ENCODE data around the gene ANO6. TPM values are rescaled to one million over a fixed set of nuclear protein-coding genes. Genes with fewer than 3 reads are reported as not detected.
A peak's percentile ranks its signal among the peaks of the same experiment; 100 is the strongest.

Gene ANO6
- total RNA-seq, 1 donor from 2014 or later: 66.5 TPM

- DNase-seq: no peak
Measured at GRCh38 chr12:45409966-45410365, 194.1 kb downstream of the ANO6 start.

DNA sequence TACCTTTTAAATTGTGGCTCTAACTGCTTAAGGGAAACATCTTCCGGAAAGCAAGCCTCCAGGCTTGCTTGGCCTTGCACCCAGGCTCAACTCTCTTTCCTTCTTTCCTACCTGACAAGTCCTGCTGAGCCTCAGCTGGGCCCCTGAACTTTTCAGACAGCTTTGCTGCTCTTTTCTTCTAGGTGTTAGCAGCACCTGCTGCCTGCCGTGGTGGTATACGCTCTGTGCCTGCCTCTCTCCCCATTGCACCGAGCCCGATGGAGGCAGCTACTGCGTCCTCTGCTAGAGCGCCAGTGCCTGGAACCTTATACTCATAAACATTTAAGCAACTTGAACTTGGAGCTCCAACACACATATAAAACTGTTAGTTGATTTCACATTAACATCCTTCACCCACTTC, 195.7 kb downstream of the ANO6 start:
- DNase-seq: no peak

DNA sequence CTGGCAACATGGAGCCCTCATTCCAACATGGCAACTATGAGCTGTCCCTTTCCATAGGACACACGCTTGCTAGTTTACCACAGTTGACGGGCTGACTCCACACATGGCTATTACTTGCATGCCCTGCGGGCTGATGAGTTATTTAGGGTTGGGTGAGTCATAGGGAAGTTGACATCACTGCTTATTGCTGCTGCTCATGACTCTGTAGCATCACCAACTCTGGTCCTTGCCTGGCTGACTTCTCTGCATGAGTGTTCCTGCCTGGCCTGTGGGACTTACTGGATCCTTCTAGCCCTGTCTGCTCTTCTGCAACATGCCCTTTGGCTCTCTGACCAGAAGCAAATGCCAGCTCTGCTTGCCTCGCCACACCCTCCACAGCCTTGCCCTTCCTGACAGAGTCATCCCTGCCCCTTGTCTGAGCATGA, 199.5 kb downstream of the ANO6 start:
- peak; percentile 87 for DNase-seq

- DNase-seq: no peak
Measured at GRCh38 chr12:45416126-45416525, 200.2 kb downstream of the ANO6 start.

DNA sequence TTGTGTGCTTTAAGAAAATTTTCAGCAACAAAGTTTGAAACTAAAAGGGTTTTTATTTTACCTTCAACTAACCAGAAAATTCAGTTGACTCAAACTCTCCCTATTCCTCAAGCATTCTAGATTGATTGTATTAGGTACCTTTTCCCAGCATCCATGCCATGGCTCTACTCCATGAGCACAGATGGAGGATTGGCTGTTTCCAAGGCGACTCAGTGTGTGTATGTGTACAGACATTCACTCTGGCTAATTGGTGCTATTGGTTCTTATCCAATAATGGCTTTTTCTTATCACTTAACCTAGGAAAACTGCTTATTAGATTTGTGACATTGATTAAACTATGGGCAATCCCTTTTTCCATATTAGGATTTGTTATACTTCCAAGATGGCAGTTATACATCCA, 202.6 kb downstream of the ANO6 start:
- DNase-seq: no peak

- DNase-seq: no peak
Measured at GRCh38 chr12:45419317-45419814, 203.5 kb downstream of the ANO6 start.

DNA sequence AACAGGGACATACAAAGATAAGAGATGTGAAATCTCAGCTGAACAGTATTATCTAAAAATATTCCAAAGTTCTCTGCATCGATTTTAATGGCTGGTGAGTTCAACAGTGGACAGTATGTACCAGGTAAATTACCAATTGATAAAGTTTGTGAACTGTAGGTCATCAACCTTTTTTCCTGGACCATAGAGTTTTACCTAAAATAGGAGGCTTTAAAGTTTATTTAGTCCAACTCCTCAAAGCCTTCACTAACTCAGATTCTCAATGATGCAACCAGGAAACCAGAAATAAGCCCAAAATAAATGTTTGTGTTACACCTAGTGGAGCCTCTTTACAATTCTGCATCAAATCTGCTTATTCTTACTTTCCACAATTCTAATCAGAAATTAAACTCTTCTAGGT, 205.8 kb downstream of the ANO6 start:
- DNase-seq: no peak

DNA sequence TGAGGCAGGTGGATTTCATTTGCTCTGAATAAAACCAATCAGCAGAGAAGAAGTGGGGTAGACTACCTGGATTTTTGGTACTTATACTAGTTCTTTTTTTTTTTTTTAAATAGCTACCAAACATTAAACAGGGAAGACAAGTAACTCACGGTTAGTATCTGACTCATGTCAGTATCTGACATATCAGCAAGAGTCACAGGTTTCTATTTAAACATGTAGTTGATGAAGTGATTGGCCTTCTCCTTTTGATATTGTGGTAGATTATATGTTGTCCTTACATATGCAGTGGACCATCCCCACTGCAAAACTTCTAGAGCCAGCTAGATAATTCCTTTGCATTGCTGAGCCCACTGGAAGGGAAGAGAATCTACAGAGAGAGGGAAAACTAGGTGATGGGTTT, 208.0 kb downstream of the ANO6 start:
- DNase-seq: no peak

- no peak for DNase-seq
Measured at GRCh38 chr12:45425426-45425825, 209.5 kb downstream of the ANO6 start.

DNA sequence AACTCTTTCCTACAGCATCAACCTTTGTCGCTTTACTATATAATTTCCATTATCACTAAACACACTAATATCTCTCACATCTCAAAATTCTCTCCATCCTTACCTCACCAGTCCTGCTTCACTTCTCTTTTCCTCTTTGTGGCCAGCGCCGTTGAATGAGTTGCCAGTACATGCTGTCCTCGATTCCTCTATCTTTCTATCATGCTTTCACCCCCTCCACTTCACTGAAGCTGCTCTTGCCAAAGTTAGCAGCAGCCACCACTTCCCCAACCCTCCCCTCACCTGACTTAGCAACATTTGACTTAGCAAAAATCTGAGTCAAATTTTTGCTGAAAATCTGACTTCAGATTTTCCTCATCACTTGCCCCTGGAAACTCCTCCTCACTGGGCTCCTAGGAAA, 210.4 kb downstream of the ANO6 start:
- DNase-seq: no peak

GRCh38 chr12:45427042-45427441, 211.1 kb downstream of the ANO6 start:
- DNase-seq: no peak

GRCh38 chr12:45429831-45430230, 213.9 kb downstream of the ANO6 start:
- no peak for DNase-seq

- DNase-seq: no peak
Measured at GRCh38 chr12:45431126-45431525, 215.2 kb downstream of the ANO6 start.

DNA sequence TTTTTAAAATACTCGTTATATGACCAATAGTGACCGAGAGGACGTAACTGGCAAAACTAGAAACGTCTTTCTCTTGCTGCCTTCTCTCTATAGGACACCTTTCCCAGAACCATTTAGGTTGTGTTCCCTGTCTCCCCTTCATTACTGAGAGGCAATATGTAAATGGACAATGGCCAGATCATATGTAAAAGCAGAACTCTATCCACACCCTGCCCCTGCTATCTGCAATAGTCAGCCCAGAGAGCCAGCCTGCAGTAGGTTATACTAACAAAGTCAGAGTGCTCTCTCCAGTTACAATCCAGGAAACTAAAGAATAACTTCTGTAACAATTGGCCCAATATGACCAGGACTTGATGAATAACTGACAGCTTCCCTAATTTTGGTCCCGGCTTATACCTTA, 216.8 kb downstream of the ANO6 start:
- DNase-seq: no peak

- no peak for DNase-seq
Measured at GRCh38 chr12:45433441-45433868, 217.6 kb downstream of the ANO6 start.

- DNase-seq: no peak
Measured at GRCh38 chr12:45434094-45434493, 218.2 kb downstream of the ANO6 start.

DNA sequence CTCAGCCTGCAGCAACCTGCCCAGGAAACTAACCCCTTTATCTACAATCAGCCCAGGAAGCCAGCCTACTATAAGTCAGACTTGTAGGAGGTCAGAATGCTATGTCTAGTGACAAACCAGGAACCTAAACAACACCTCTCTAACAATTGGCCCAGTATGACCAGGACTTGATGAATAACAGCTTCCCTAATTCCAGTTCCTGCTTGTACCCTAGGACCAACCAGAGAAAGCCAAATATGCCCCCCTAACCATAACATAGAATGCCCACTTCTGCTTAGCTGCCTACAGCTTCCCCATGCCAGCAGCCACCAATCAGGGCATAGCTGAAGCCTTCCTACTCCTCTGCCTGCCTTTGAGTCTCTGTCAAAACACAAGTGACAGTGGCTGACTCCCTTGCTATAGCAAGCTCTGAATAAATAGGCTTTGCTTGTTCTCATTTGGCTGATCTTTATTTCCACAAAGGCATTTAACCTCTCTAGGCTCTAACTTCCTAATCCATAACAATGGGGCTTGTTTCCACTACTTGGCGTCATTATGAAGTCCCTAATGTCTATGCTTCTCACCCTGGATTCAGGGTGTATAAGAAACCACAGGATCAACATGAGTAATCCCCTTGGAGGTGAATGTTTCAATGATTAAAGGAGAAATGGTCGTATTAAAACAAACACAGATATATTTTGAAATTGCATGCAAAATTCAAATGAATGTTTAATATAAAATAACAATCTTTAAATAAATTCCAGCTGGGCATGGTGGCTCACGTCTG, 220.2 kb downstream of the ANO6 start:
- DNase-seq: peak; percentile 37

- no peak for DNase-seq
Measured at GRCh38 chr12:45439039-45439438, 223.1 kb downstream of the ANO6 start.

- DNase-seq: no peak
Measured at GRCh38 chr12:45446013-45446412, 230.1 kb downstream of the ANO6 start.

DNA sequence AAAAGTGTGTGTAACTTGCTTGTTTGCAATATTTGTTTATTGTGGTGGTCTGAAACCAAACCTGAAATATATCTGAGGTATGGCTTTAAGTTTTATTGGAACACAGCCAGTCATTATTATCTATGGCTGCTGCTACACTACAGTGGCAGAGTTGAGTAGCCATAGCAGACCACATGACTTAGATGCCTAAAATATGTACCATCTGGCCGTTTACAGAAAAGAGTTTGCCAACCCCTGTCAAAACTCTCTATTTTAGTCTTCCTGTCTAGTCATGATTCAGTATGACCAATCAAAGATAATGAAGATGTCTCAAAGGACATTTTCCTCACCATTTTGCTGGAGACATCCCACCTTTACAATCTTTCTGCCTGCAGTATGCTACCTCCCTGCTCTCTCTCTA, 242.3 kb downstream of the ANO6 start:
- no peak for DNase-seq

- DNase-seq: peak; percentile 10
Measured at GRCh38 chr12:45458854-45459807, 243.2 kb downstream of the ANO6 start.

- no peak for DNase-seq
Measured at GRCh38 chr12:45462506-45462905, 246.6 kb downstream of the ANO6 start.

GRCh38 chr12:45464699-45465098, 248.8 kb downstream of the ANO6 start:
- DNase-seq: no peak
